SU-DHL-6 (cell line): ENCODE results near the gene RELN.

Experiments used
- CTCF ChIP-seq: fragments of 200-600 bp; sonication (generic); IDR thresholded peaks from one replicate; pipeline ENCODE4 v1.5.1; 2017; ENCODE audit warnings: antibody characterized with exemption, mild to moderate bottlenecking, low read length, moderate library complexity; ENCODE audit not compliant: insufficient read depth, poor library complexity, severe bottlenecking
- EZH2phosphoT487 ChIP-seq: fragments of 200-600 bp; sonication (generic), shearing (Covaris generic); conservative IDR thresholded peaks from 2 replicates; pipeline ENCODE4 v1.6.1; 2018; ENCODE audit warnings: mild to moderate bottlenecking, antibody characterized with exemption, low read length, moderate library complexity, mixed read lengths

- TF ChIP-seq CTCF (no peak), EZH2phosphoT487 (no peak)
Observed at GRCh38 chr7:103857435-103857834, 132.0 kb downstream of the RELN start.
